ENCODE data around the gene CPNE5.

DNA sequence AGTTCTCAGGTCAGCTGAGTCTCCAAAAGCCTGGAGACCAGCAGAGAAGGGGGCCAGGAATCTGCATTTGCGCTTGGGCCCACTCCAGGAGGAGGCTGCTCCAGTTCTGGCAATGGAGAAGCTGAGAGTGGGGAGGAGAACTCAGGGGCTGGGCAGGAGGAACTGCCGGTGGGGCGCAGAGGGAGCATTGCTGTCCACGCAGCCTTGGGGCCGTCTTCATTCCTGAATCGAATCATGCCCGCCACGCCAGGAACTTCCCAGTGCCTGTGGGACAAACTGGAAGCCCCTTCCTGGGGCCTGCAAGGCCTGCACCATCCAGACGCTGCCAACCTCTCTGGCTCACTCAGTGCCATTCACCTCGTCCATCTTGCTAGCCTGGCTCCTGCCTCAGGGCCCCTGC lies 124.7 kb downstream of the CPNE5 start:
- no peak for TF ChIP-seq POLR2AphosphoS5 (IDR thresholded peaks at IDR 0.05; ENCODE audit: low read depth, low read length)
- TF ChIP-seq, protein P1, sequence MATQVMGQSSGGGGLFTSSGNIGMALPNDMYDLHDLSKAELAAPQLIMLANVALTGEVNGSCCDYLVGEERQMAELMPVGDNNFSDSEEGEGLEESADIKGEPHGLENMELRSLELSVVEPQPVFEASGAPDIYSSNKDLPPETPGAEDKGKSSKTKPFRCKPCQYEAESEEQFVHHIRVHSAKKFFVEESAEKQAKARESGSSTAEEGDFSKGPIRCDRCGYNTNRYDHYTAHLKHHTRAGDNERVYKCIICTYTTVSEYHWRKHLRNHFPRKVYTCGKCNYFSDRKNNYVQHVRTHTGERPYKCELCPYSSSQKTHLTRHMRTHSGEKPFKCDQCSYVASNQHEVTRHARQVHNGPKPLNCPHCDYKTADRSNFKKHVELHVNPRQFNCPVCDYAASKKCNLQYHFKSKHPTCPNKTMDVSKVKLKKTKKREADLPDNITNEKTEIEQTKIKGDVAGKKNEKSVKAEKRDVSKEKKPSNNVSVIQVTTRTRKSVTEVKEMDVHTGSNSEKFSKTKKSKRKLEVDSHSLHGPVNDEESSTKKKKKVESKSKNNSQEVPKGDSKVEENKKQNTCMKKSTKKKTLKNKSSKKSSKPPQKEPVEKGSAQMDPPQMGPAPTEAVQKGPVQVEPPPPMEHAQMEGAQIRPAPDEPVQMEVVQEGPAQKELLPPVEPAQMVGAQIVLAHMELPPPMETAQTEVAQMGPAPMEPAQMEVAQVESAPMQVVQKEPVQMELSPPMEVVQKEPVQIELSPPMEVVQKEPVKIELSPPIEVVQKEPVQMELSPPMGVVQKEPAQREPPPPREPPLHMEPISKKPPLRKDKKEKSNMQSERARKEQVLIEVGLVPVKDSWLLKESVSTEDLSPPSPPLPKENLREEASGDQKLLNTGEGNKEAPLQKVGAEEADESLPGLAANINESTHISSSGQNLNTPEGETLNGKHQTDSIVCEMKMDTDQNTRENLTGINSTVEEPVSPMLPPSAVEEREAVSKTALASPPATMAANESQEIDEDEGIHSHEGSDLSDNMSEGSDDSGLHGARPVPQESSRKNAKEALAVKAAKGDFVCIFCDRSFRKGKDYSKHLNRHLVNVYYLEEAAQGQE (IDR thresholded peaks at IDR 0.05; ENCODE audit: insufficient read depth in 1 of 2, low read depth in 2 of 2, low read length in 1 of 2), result no peak

All from Panc1 (cell line).